Smooth muscle cell (in vitro differentiated cells): ENCODE measurements around the gene APBB2. TPM values are rescaled to one million over a fixed set of nuclear protein-coding genes. Genes with fewer than 3 reads are reported as not detected.

Experiments
- DNase-seq: peaks from one replicate; lab custom pipeline; 2025; ENCODE audit not compliant: unreplicated experiment; lab: John Stamatoyannopoulos, UW
- H2AFZ ChIP-seq: fragments of 200-600 bp; sonication (generic); 2 replicates; pipeline ENCODE4 v1.6.0; 2016; ENCODE audit warnings: antibody characterized with exemption, low read depth, mild to moderate bottlenecking
- H3F3A ChIP-seq: fragments of 200-600 bp; sonication (generic); 2 replicates; pipeline ENCODE4 v1.6.0; 2017; ENCODE audit warnings: antibody characterized with exemption, low read depth
- H3K27ac ChIP-seq: fragments of 200-600 bp; sonication (generic); 2 replicates; pipeline ENCODE4 v1.5.1; 2016; ENCODE audit warnings: low read depth, mild to moderate bottlenecking
- H3K27me3 ChIP-seq: fragments of 200-600 bp; sonication (generic); 2 replicates; pipeline ENCODE4 v1.6.1; 2016; ENCODE audit warnings: low read depth, mild to moderate bottlenecking
- H3K36me3 ChIP-seq: fragments of 200-600 bp; sonication (generic); 2 replicates; pipeline ENCODE4 v1.5.1; 2016; ENCODE audit warnings: low read depth
- H3K4me1 ChIP-seq: fragments of 200-600 bp; sonication (generic); 2 replicates; pipeline ENCODE4 v1.5.1; 2016; ENCODE audit warnings: low read depth
- H3K4me2 ChIP-seq: fragments of 200-600 bp; sonication (generic); 2 replicates; pipeline ENCODE4 v1.6.0; 2016; ENCODE audit warnings: mild to moderate bottlenecking
- H3K4me3 ChIP-seq: fragments of 200-600 bp; sonication (generic); 2 replicates; pipeline ENCODE4 v1.5.1; 2016; ENCODE audit warnings: mild to moderate bottlenecking
- H3K79me2 ChIP-seq: fragments of 200-600 bp; sonication (generic); 2 replicates; pipeline ENCODE4 v1.6.0; 2016; ENCODE audit warnings: low read depth, mild to moderate bottlenecking
- H3K9ac ChIP-seq: fragments of 200-600 bp; sonication (generic); 2 replicates; pipeline ENCODE4 v1.6.0; 2016; ENCODE audit warnings: low read depth
- H3K9me3 ChIP-seq: fragments of 200-600 bp; sonication (generic); replicated peaks from 2 replicates; pipeline ENCODE4 v1.5.1; 2016; ENCODE audit warnings: low read depth
- H4K20me1 ChIP-seq: fragments of 200-600 bp; sonication (generic); 2 replicates; pipeline ENCODE4 v1.6.0; 2016; ENCODE audit warnings: low read depth
- CTCF ChIP-seq: fragments of 200-600 bp; sonication (generic); IDR thresholded peaks from 2 replicates; pipeline ENCODE4 v1.5.1; 2017; ENCODE audit warnings: borderline replicate concordance, mild to moderate bottlenecking, antibody characterized with exemption; ENCODE audit not compliant: insufficient read depth, poor library complexity, severe bottlenecking
- WGBS: methylation state at CpG from one replicate; pipeline ENCODE4 v1.1.7; 2016; ENCODE audit warnings: low lambda C conversion rate; 5-methylcytosine and 5-hydroxymethylcytosine counted together
- polyA plus RNA-seq: library from polyadenylated mRNA; unstranded; fragments of >200 nt; fragmentation: Nextera tagmentation; extraction: Ambion mirVana; gene quantifications from 2 replicates; pipeline ENCODE4 v1.2.1, GENCODE V29; 2016
- total RNA-seq: library from RNA; depleted of rRNA; stranded (reverse); fragments of >200 nt; gene quantifications from 2 replicates; pipeline ENCODE4 v1.2.3, GENCODE V29; 2014

APBB2 gene
- total and polyA plus RNA-seq, 2 experiments from 2014 or later: 22.1 to 60.9 TPM

GRCh38 chr4:41014158-41014557 lies 200.2 kb downstream of the APBB2 start:
- Histone ChIP-seq H3K36me3 (peaks cover 3% of the 10 kb centered on the region), H2AFZ (no peak overlapping the region), H3K27me3 (no peaks in the 10 kb centered on the region), H3F3A (no peaks in the 10 kb centered on the region), H4K20me1 (peaks cover 5% of the 10 kb centered on the region), H3K9ac (no peak overlapping the region), H3K79me2 (peaks cover 9% of the 10 kb centered on the region), H3K27ac (no peak overlapping the region), H3K4me2 (no peak overlapping the region), H3K4me1 (no peaks in the 10 kb centered on the region), H3K4me3 (no peak overlapping the region), H3K9me3 (no peaks in the 10 kb centered on the region)
- WGBS: 94% methylated on average over 7 of the region's 7 CpGs
- DNase-seq: no peak
- no peak for TF ChIP-seq CTCF

GRCh38 chr4:41013746-41014145 lies 200.6 kb downstream of the APBB2 start:
- no peak overlapping the region for H3K4me3 ChIP-seq
- H3K27me3 ChIP-seq: no peaks in the 10 kb centered on the region
- H4K20me1 ChIP-seq: peaks cover 5% of the 10 kb centered on the region
- no peak overlapping the region for H3K4me2 ChIP-seq
- no peak overlapping the region for H3K9ac ChIP-seq
- no peak for DNase-seq
- H3F3A ChIP-seq: no peaks in the 10 kb centered on the region
- no peaks in the 10 kb centered on the region for H3K9me3 ChIP-seq
- no peak for TF ChIP-seq CTCF
- peaks cover 9% of the 10 kb centered on the region for H3K79me2 ChIP-seq
- WGBS: 59% methylated on average over 6 of the region's 6 CpGs
- peaks cover 3% of the 10 kb centered on the region for H3K36me3 ChIP-seq
- no peak overlapping the region for H2AFZ ChIP-seq
- H3K4me1 ChIP-seq: no peaks in the 10 kb centered on the region
- no peak overlapping the region for H3K27ac ChIP-seq

GRCh38 chr4:41012911-41013310 lies 201.4 kb downstream of the APBB2 start:
- TF ChIP-seq CTCF: no peak
- Histone ChIP-seq H2AFZ (no peak overlapping the region), H3K27me3 (no peaks in the 10 kb centered on the region), H3K36me3 (peaks cover 3% of the 10 kb centered on the region), H3K4me1 (no peaks in the 10 kb centered on the region), H4K20me1 (peaks cover 5% of the 10 kb centered on the region), H3K4me3 (no peak overlapping the region), H3K27ac (peak overlapping the region; percentile 23), H3K9ac (no peak overlapping the region), H3K9me3 (no peaks in the 10 kb centered on the region), H3K79me2 (peaks cover 9% of the 10 kb centered on the region), H3F3A (no peaks in the 10 kb centered on the region), H3K4me2 (peak overlapping the region; percentile 14)
- no peak for DNase-seq
- WGBS: 75% methylated on average over 3 of the region's 3 CpGs

- Histone ChIP-seq H3K4me2 (peak overlapping the region; percentile 14), H3K27me3 (no peaks in the 10 kb centered on the region), H2AFZ (no peak overlapping the region), H3K27ac (peak overlapping the region; percentile 23), H3K36me3 (peaks cover 3% of the 10 kb centered on the region), H3K4me3 (no peak overlapping the region), H3K4me1 (no peaks in the 10 kb centered on the region), H3K9ac (no peak overlapping the region), H3F3A (no peaks in the 10 kb centered on the region), H4K20me1 (peaks cover 5% of the 10 kb centered on the region), H3K79me2 (peaks cover 12% of the 10 kb centered on the region), H3K9me3 (no peaks in the 10 kb centered on the region)
- no peak for TF ChIP-seq CTCF
- DNase-seq: no peak
- 69% methylated on average over 2 of the region's 2 CpGs for WGBS
These were observed 202.0 kb downstream of the APBB2 start for GRCh38 chr4:41012293-41012692.
